ENCODE measurements around the gene CZIB.

Gene CZIB

DNA sequence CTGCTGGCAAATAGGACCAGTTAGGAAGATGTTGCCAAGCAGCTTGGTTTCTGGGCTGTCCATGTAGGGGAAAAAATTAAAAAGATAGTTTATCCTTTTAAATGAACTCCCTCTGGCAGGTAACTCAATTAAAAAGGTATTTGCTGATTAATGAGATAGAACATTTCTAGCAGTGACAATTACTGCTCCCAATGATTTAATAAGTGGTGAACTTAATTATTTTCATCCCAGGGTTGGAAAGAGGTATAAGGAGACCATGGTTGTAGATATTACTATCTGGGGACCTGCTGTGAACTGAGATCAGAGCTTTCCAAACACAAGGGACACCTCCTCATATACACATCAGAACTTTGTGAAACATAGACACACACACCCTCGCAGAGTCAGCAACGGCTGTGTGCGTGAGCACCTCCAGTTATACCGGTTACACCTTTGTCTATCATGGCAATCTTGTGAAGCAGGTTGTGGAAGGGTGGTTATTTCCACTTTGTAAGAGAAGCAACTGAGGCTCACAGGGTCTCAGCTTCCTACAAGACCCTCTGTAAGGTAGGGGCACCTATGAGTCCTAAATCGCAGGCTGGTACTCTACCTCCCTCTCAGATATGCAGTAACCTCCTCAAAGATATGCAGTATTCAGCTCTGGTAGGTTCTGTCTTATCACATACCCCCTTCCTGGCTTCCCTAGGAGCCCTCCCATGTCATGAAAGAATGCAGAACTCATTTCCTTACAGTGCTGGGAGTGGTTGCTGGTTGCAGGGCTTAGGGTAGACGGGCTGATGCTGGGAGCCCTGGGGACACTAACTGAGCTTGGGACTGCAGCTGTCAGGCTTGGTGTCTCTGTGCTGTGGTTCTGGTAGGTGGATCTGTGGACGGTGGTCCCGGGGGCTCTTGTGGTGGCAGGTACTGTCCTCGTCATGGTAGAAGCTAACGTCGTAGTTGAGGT, 36.3 kb upstream of the CZIB start:
- H2AFZ ChIP-seq (ENCODE audit: low read depth, low read length): no peak overlapping the region
- DNase-seq (no peak), ATAC-seq (ENCODE audit: insufficient read depth, low read depth) (no peak)
- H3K27ac ChIP-seq (ENCODE audit: low read length): no peak overlapping the region
- no peak for TF ChIP-seq EZH2 (IDR thresholded peaks at IDR 0.05; ENCODE audit: borderline replicate concordance, low read depth, low read length, severe bottlenecking)
- TF ChIP-seq, protein P1, sequence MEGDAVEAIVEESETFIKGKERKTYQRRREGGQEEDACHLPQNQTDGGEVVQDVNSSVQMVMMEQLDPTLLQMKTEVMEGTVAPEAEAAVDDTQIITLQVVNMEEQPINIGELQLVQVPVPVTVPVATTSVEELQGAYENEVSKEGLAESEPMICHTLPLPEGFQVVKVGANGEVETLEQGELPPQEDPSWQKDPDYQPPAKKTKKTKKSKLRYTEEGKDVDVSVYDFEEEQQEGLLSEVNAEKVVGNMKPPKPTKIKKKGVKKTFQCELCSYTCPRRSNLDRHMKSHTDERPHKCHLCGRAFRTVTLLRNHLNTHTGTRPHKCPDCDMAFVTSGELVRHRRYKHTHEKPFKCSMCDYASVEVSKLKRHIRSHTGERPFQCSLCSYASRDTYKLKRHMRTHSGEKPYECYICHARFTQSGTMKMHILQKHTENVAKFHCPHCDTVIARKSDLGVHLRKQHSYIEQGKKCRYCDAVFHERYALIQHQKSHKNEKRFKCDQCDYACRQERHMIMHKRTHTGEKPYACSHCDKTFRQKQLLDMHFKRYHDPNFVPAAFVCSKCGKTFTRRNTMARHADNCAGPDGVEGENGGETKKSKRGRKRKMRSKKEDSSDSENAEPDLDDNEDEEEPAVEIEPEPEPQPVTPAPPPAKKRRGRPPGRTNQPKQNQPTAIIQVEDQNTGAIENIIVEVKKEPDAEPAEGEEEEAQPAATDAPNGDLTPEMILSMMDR (IDR thresholded peaks at IDR 0.05; ENCODE audit: borderline replicate concordance, extremely low read depth, low read length, poor library complexity, severe bottlenecking): no peak
- H3K36me3 ChIP-seq (ENCODE audit: insufficient read depth, low read length): peaks cover 93% of the 10 kb centered on the region
- no peaks in the 10 kb centered on the region for H3K4me1 ChIP-seq (ENCODE audit: insufficient read depth, low read length)
- no peaks in the 10 kb centered on the region for H3K79me2 ChIP-seq (ENCODE audit: insufficient read depth, low read length)
- no peak overlapping the region for H3K4me2 ChIP-seq (ENCODE audit: insufficient read depth, low read length)
- 0 out of 2 replicates have a peak, but pooled peaks cover 9% of the 10 kb centered on the region for H4K20me1 ChIP-seq (ENCODE audit: insufficient read depth, low read length)
- H3K27me3 ChIP-seq (ENCODE audit: insufficient read depth, low read length, poor library complexity): no peaks in the 10 kb centered on the region
- H3K9me3 ChIP-seq (ENCODE audit: insufficient read depth, low read length, severe bottlenecking): no peaks in the 10 kb centered on the region
- H3K4me3 ChIP-seq (ENCODE audit: low read depth in 1 of 2, low read length in 2 of 2): no peak overlapping the region
- no peak overlapping the region for H3K9ac ChIP-seq (ENCODE audit: low read depth, low read length)

DNA sequence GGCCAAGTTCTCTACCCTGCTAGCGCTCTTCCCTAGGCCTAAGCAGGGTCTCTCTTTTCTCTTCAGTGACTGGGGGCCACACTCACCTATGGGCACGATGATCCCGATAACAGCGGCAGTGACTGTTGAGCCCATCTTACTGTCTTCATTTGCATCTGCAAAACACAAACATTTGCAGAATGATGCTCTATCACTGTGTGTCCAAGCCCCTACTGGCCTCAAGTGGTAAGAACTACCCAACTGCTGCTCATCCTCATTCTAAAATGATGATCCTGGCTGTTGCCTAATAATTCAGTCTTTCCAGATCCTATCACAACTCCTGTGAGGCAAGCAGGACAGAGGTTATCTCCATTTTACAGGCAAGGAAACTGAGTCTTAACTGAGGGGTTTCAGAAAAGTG, 34.6 kb upstream of the CZIB start:
- Histone ChIP-seq H3K36me3 (ENCODE audit: insufficient read depth, low read length) (peaks cover 91% of the 10 kb centered on the region), H4K20me1 (ENCODE audit: insufficient read depth, low read length) (0 out of 2 replicates have a peak, but pooled peaks cover 3% of the 10 kb centered on the region), H3K9me3 (ENCODE audit: insufficient read depth, low read length, severe bottlenecking) (no peaks in the 10 kb centered on the region), H3K27ac (ENCODE audit: low read length) (no peak overlapping the region), H2AFZ (ENCODE audit: low read depth, low read length) (no peak overlapping the region), H3K27me3 (ENCODE audit: insufficient read depth, low read length, poor library complexity) (no peaks in the 10 kb centered on the region), H3K4me1 (ENCODE audit: insufficient read depth, low read length) (no peaks in the 10 kb centered on the region), H3K4me3 (ENCODE audit: low read depth in 1 of 2, low read length in 2 of 2) (no peak overlapping the region), H3K4me2 (ENCODE audit: insufficient read depth, low read length) (no peak overlapping the region), H3K9ac (ENCODE audit: low read depth, low read length) (no peak overlapping the region), H3K79me2 (ENCODE audit: insufficient read depth, low read length) (no peaks in the 10 kb centered on the region)
- TF ChIP-seq EZH2 (IDR thresholded peaks at IDR 0.05; ENCODE audit: borderline replicate concordance, low read depth, low read length, severe bottlenecking): no peak
- TF ChIP-seq, protein P1 (IDR thresholded peaks at IDR 0.05; ENCODE audit: borderline replicate concordance, extremely low read depth, low read length, poor library complexity, severe bottlenecking): no peak
- ATAC-seq (ENCODE audit: insufficient read depth, low read depth) (no peak), DNase-seq (no peak)

DNA sequence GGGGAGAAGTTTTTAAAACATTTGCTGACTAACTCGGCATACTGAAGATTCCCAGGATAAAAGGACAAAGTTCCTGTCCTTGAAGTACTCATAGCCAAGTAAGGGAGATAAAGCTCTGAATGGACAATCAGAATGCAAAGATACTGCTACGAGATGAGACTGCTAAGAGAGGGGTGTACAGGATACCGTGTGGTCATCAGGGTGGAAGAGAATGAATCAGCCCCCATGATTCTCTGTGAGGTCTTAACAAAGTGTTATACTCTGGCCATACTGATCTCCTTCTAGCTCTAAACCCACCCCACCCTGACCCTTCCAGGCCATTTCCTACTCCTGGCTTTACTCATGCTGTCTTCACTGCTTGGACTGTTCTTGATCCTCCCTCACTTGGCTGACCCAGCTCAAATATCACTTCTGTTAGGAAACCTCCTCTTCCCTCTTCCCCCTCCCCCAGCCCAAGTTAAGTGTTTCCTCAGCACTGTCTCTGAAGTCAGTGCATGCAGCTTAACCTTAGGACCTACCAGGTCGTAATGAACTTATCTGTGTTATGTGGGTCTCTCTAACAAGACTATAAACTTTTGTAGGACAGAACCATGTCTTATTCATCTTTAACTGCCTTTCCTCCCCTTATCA, 33.7 kb upstream of the CZIB start:
- TF ChIP-seq, protein P1 (IDR thresholded peaks at IDR 0.05; ENCODE audit: borderline replicate concordance, extremely low read depth, low read length, poor library complexity, severe bottlenecking): no peak
- no peak for TF ChIP-seq EZH2 (IDR thresholded peaks at IDR 0.05; ENCODE audit: borderline replicate concordance, low read depth, low read length, severe bottlenecking)
- DNase-seq (no peak), ATAC-seq (ENCODE audit: insufficient read depth, low read depth) (no peak)
- H4K20me1 ChIP-seq (ENCODE audit: insufficient read depth, low read length): 0 out of 2 replicates have a peak, but pooled peaks cover 3% of the 10 kb centered on the region
- no peak overlapping the region for H3K9ac ChIP-seq (ENCODE audit: low read depth, low read length)
- no peaks in the 10 kb centered on the region for H3K79me2 ChIP-seq (ENCODE audit: insufficient read depth, low read length)
- no peaks in the 10 kb centered on the region for H3K4me1 ChIP-seq (ENCODE audit: insufficient read depth, low read length)
- H3K4me3 ChIP-seq (ENCODE audit: low read depth in 1 of 2, low read length in 2 of 2): no peak overlapping the region
- H3K4me2 ChIP-seq (ENCODE audit: insufficient read depth, low read length): no peak overlapping the region
- H3K27me3 ChIP-seq (ENCODE audit: insufficient read depth, low read length, poor library complexity): no peaks in the 10 kb centered on the region
- H2AFZ ChIP-seq (ENCODE audit: low read depth, low read length): no peak overlapping the region
- peaks cover 91% of the 10 kb centered on the region for H3K36me3 ChIP-seq (ENCODE audit: insufficient read depth, low read length)
- H3K9me3 ChIP-seq (ENCODE audit: insufficient read depth, low read length, severe bottlenecking): no peaks in the 10 kb centered on the region
- no peak overlapping the region for H3K27ac ChIP-seq (ENCODE audit: low read length)
